Stimulated activated CD4-positive, alpha-beta T cell treated with anti-CD3 and anti-CD28 coated beads, Interleukin-15, amount 100 ng/mL, for 48 hours (primary cell): ENCODE data around the gene GRID2.
A peak's percentile ranks its signal among the peaks of the same experiment; 100 is the strongest.

Experiments used
- DNase-seq, 2 donors: peaks; one replicate each; pipeline ENCODE4 v3.0.0-alpha.2; 2020; ENCODE audit warnings: low read depth in 2 of 2

GRID2 gene

DNA sequence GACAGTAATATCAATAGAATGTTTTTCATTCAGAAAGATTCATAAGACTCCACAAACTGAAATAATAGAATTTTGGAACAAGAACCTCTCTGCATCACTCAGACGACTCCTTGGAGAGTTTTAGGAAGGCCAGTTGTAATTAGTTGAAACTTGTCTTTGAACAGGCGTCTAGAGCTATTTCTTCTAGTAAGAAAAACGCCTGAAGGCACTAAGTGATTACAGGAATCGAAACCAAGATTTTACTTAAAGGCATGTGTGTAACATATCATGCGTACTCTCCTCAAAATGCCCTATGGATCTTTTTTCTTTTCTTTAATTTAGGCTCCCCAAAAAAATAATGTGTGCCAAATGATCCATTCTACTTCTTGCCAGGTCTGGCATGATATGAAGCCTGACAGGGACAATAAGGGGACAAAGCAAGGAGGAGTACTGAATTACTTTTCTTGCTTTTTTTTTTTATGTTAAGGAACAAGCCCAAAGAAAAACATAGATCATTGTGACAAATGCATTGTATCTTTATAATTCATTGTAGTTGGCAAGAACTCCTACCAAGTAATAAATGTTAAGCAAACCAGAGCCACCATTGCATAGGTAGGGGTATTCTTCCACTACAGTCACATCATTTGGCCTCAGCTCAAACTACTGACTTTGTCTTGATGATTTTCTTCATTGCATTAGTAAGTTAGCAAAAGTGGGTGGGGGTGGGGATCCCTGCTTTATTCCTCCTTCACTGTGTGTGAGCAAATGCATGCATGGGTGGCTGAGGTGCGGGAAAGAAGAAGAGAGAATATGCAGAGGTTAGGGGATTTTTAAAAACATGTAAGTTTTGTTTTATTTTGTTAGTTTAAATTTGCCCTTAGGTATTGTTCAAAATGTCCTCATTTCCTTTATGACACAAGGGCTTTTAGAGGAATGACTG, 1444.9 kb downstream of the GRID2 start:
- DNase-seq: no peak

DNA sequence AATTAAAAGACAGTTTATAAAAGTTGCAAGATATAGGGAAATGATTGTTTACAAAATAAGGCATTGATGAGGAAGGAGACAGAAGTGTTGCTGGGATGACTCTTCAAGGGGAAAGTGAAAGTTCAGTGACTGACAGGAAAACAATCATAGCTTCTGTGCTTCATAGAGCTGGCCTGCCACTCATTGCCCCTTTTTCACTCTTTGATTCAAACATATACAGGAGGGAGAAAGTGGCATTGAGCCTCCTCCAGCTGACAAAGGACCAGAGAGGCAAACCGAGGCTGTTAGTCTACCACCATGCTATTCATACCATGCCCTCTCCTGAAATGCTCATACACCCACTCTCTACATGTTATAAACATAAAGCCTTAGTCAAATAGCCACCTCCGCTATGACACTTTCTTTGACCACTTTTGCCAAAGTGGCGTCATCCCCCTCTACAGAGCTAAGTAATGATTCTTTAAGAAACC, 1445.6 kb downstream of the GRID2 start:
- DNase-seq: no peak

DNA sequence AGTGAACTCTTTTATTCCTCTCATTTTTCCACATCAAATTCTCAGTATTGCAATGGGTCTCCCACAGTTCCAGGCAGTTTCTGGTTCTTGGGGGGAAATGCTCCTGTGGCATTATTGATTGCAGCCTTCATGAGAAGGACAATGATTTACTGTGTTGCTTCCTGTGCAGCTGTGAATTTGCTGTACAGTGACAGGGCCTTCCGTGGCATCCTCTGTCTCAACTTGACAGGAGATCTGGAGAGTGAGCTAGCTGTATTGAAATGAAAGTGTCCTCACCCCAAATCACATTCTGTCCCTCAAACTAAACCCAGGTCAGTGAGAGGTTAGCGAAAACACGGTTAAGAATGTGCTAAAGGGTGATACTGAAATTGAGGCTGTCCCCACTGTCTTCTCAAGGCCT, 1447.6 kb downstream of the GRID2 start:
- no peak for DNase-seq

DNA sequence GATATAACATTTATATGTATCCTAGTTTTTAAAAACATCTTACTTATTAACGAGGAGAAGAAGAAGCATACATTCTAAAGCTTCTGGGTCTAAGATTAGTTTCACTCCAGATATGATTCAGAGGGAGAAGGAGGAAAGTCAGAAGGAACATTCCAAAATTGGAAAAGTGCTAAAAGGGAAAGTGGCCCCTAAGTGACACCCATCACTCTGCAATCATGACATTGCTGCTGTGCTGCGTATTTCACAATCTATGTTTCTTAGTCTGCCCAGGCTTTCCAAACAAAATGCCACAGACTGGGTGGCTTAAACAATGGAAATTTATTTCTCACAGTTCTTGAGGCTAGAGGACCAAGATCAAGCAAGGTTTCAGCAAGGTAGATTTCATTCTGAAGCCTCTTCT, 1452.3 kb downstream of the GRID2 start:
- DNase-seq: no peak

DNA sequence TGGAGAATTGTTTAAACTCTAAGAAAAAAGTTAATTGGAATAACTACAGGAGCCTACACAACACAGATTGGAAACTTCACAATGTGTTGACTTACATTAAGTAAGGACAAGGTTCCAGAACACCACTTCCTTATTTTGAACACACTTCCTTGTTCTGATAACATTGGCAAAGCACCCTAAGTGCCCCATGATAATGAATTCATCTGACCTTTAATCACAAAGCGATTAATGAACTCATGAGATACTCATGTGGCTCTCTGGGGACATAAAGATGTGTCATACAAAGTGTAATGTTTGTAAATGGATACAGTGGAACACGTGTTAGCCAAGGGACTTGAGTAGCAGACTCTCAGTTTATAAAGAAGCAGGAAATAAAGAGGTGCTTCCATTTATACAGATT, 1455.7 kb downstream of the GRID2 start:
- no peak for DNase-seq

DNA sequence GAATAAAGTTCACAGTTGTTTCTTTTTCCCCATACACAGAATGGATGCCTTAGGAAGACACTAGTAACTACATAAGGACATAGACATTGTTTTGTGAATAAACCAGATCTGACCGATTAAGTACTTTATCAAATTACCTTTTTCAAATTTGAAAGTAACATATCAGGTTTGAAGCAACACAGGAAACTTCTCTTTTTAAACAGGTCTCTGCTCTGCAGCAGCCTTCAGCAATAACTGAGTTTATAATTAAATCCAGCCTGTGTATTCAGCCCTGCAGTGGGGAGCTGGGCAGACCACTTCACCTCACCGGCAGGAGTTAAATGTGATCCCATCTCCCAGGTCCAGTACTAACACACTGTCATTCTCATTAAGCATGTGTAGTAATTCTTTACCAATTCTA, 1456.5 kb downstream of the GRID2 start:
- no peak for DNase-seq

DNA sequence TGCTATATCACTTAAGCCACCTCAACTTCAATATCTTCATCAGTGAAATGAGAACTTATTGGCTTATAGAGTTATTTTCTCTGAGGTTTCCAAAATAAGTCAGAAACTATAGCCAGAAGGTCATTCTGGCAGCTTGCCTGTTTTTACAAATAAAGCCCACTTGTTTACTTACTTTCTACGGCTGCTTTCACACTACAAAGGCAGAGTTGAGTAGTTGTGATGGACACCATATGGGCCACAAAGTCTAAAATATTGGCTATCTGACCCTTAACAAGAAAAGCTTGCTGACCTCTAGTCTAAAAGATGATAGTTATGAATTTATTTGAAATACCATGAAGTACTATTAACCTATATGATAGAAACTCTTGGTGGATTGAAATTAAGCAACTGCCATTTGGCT, 1457.5 kb downstream of the GRID2 start:
- no peak for DNase-seq

DNA sequence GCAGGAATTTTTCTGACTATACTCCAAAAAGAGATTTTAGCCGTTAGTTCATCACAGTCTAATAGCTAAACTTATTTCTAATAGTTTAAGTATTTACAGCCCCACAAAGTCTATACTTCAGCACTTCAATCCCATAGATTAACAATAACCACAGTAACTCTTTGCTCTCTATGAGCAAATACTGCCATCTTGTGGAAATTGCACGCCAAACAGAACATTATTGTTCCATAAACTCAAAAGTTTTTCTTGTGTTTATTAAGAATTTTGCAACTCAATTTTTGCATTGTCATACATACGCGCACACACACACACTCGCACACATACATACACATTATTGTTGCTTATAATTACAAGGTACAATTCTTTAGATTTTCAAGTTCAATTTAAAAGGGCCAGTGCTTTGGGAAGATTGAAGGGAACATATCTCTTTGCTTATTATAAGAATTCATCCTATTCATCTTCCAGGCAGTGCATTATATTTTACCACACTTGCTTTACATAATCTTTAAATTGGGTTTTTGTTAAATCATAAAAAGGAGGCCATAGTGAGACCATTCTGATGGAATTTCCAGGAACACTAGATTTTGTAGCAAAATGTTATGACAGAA, 1461.0 kb downstream of the GRID2 start:
- DNase-seq: no peak

DNA sequence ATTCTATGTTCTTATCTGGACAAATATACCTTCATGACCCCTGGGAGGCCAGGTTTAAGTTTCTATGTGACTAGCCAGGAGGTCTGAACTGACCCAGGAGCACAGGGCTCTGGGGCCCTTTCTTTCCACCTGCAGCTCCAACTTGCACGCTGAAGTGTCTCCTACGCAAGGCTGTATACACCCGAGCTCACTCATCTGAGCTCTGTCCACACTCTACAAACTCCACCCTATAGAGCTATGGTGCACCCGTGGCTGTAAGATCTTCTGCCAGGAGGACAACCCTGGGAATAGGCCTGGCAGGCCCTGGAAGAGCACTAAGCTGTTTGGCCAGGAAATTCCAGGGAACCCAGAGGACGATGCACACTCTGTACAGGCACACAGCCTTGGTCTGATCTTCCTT, 1464.2 kb downstream of the GRID2 start:
- no peak for DNase-seq

DNA sequence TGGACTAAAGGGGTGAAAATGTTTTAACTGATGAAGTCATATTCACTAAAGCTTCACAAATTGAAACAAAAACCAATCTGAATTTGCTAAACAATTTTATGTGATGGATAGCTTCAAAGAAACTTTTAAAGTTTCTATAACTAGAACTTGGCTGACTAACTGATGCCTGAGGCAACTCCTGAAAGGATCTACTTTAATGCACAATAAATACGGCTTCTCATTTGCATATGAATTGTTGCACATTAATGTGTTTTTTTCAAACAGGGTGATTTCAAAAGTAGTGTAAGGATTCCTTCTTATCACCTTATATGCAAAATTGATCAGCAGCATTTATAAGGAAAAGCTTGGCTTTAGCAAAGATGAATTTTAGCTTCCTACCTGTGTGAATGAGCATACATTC, 1466.4 kb downstream of the GRID2 start:
- DNase-seq: no peak

DNA sequence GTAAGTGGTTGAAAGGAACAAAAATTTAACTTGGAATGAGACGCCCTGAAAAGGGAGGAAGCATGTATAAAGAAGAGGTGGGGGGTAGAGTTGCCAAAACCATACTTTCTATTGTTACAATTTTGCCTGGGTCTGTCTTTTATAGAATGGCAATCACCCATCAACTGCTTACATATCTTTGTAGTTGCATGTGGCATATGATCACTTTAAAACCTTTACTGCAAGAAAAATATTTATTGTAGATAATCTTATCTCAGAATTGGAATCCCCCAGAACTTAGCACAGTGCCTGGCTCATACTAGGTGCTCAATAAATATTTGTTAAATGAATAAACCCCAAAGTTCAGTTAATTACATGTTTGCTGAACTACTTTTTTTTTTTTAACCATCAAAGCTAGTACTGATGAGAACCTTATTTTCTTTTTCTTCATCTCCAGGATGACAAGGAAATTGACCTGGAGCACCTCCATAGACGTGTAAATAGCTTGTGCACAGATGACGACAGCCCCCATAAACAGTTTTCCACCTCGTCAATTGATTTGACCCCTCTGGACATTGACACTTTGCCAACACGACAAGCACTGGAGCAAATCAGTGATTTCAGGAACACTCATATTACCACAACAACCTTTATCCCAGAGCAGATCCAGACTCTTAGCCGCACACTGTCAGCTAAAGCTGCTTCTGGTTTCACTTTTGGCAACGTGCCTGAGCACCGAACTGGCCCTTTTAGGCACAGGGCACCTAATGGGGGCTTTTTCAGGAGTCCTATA, 1468.1 kb downstream of the GRID2 start:
- DNase-seq: no peak

DNA sequence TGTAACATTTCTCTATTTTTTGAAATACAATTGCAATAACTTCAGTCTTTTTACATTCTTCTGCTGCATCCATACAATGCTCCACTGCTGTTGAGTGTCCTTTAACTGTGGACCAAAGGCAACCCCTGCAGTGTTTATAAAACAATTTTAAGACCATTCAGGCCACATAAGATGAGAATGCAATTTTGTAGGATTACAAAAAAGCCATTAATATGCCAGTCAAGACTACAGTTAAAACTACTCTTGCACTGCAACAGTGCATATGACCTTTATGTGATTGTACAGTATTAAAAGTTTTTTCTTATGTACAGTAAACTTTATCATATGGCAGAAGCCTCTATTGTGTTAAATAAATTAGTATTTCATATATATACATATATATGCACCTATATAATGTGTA, 1469.1 kb downstream of the GRID2 start:
- no peak for DNase-seq

DNA sequence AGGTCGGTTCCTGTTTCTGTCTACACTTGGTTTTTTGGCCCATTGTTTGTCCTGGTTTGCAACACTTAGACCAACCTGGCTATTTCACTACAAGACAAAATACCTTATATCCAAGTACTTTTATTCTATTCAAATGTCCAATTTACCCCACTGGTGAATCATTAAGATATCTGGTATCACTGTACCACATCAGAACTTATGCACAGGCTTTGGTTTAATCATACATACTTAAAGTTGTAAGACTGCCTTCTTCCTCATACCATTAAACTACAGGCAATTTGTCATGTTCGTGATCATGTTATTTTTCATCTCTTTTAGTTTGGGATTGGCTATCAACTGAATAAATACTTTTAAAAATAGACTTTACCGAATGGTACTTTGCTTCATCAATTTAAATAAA, 1471.8 kb downstream of the GRID2 start:
- DNase-seq: no peak

DNA sequence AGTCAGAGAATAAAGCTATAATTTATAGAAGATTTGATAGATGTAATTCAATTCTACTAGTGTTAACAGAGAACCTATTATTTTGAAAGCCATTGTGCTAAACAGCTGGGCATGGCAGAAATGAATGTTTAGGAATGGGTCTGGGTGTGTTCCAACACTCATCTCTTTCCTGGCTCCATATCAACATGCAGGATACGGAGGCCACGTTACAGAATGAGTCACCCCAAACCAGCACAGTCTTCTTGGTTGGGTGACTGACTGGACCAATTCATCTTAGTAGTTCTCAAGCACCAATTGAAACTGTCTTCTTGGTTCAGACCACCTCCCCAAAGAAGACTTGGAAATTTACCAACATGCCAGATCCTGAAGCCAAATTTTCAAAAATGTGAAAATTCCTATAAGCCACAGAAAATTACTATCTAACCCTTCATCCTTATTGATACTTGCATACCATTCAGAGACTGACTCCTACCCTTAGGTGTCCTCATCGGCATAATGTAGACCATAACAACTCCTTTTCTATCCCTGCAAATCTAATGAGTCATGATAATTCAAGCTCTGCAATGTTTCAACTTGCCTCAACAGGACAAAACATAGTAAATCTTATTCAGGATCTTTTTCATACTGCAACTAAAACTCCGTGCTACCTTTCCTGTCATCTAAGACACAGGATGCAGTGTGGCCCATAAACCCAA, 1472.8 kb downstream of the GRID2 start:
- DNase-seq: no peak

DNA sequence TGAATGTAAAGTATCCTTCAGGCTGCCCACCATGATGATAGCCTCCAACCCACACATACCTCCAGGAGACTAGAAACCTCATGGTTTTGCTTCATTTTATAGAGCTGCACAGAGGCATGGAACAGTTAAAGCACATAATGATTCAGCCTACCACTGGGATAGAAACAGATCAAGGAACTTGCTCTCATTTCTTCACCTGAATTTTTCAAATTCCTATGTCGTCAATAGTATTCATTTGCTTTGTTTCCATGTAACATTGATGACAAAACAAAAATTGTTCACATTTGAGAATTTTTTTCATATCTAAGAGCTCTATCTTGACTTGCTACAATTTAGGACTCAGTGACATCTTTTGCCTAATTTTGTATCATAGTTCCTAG, 1473.3 kb downstream of the GRID2 start:
- DNase-seq: no peak

DNA sequence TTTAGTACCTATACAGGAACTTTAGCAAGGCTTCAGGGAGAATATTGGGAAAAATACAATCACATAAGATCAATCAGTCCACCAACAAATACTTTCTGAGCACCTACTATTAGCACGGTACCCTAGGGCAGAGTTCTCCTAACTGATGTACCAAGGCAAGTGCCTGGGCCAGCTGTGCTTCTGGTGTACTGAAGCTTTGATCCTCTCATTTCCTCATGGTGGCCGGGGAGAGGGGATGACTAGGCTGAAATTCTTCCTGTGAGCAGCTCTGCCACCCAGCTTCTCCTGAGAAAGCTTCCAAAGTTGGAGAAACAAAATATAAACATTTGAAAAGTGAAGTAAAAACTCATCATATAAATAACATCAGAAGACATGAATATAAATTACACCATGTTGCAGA, 1475.5 kb downstream of the GRID2 start:
- no peak for DNase-seq

DNA sequence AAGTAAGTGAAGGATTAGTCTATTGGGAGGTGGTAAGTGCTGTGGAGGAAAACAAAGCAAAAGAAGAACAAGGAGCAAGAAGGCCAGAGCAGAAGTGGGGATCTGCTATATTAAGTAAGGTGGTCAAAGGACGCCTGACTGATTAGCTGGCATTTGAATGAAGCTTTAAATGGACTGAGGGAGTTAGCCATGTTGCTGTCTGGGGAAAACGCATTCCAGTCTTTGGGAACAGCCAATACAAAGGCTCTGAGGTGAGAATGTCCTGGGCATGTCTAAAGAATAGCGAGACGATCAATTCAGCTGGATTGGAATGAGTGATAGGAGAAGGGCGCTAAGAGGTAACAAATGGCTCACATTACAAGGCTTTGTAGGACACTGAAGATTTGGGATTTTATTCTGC, 1476.3 kb downstream of the GRID2 start:
- DNase-seq: no peak

DNA sequence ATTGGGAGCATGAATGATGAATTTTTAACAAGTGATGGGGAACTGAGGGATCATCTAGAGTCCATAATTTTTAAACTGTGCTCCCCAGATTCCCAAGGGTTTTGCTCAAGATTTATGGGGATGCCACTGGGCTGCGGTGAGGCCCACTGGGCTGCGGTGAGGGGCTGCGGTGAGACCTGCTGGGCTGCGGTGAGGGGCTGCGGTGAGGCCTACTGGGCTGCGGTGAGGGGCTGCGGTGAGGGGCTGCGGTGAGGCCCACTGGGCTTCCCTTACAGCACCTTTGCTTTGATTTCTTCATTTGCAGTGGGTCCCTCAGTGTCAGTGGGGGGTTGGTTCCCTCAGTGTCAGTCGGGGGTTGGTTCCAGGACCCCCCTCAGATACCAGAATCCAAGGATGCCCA, 1477.4 kb downstream of the GRID2 start:
- no peak for DNase-seq

DNA sequence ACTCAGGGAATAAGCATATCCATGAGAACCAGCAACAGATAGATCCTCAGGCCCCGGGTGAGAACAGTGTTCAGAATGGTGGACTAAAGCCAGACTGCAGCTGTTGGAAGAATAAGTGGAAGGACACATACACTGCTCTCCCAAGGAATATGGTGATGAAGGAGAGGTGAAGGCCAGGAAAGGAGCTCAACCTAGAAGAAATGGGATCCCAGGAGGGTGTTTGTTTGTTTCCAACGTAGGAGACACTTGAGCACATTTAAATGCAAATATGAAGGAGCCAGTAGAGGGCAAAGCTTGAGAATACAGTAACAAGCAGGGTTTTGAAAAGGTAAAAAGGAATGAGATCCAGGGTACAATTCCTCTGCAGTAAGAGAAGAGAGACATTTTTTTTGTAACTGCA, 1482.4 kb downstream of the GRID2 start:
- no peak for DNase-seq

DNA sequence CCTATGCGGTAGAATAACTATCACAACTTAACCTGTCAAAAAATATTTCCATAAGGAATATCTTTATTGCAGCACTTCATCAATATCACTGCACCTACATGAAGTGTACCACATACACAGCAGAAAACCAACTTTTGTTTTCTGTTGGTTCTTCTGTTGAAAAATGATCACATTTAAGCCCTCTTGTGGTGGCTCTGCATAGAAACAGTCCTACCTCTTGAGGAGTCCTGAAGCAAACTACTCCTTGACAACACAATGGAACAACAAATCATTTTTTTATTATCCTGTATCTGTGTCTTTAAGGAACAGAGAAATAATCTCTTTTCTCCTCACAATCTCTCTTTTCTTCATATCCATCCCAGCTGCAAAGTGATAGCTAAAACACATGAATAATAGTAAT, 1484.9 kb downstream of the GRID2 start:
- no peak for DNase-seq

DNA sequence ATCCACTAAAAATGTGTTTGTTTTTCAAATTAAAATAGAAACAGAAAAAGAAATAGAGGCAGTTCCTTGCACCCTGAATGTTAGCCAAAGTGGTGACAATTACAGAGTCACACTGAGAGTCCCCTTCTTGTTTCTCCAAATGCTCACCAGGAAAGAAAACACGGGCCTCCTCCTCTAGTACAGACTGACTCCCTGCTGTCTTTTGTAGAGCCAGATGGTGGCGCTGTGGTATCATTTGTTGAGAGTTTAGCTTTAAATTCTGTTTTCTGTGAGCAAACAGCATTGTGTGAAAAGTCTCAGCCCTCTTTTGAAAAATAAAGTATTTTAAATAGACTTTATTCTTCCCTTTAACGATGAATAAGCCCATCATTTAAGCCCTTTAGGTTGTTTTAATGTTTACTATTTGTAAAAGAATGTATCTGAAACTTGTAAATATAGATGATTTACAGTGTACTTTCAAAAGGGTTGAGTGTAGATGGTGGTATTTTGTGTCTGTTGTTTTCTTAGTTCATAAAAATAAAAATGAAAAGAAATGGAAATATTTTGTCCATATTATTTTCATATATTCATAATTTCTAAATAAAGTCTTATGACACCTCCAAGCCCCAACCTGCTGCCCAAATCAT, 1487.9 kb downstream of the GRID2 start:
- DNase-seq: peak in 1 of 2 donors; percentile 10

DNA sequence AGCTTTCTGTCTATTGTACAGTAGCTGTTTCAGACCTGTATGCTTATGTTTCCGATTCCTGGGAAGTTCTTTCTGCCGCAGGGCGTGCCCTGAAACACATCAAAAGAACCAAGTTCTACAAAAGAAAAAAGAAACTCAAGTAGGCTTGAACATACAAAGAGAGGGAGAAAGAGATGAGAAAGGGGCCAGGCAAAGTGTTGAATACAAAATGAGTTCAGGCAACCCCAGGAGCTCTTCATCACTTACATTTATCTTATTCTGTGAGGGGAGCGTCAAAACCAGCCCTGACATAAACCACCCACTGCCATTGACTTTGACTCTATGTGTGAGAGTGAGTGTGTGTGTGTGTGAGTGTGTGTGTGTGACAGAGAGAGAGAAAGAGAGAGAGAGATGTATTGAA, 1498.3 kb downstream of the GRID2 start:
- no peak for DNase-seq
